A549 (cell line): ENCODE measurements around the gene IGHMBP2.

ENCODE experiments used
- BHLHE40 ChIP-seq: IDR thresholded peaks from 2 replicates; pipeline ENCODE4 v1.6.1; 2012; ENCODE audit warnings: low read depth, low read length, inconsistent platforms
- CHD2 ChIP-seq: fragments of 150-350 bp; IDR thresholded peaks from 2 replicates; pipeline ENCODE4 v1.6.1; 2014; ENCODE audit warnings: low read length; ENCODE audit not compliant: partially characterized antibody
- CTCF ChIP-seq: fragments of >200 bp; sonication (Bioruptor Twin); formaldehyde crosslinking; IDR thresholded peaks from 3 replicates; pipeline ENCODE4 v1.5.1; 2016
- EP300 ChIP-seq, 2 experiments: fragments of >200 bp; sonication (Bioruptor Twin); formaldehyde crosslinking; IDR thresholded peaks; 2 replicates in 1 of 2; 3 replicates in 1 of 2; pipeline ENCODE4 v1.6.1; 2016 to 2017
- HOXB13 ChIP-seq: fragments of 250-450 bp; sonication (Bioruptor Pico); IDR thresholded peaks from 2 replicates; pipeline ENCODE4 v1.5.0; 2020; ENCODE audit warnings: low read depth, mild to moderate bottlenecking, moderate library complexity
- MAZ ChIP-seq: fragments of 150-350 bp; IDR thresholded peaks from 2 replicates; pipeline ENCODE4 v1.6.1; 2014; ENCODE audit warnings: antibody characterized with exemption, low read depth, low read length, borderline replicate concordance
- POLR2A ChIP-seq: IDR thresholded peaks from 2 replicates; pipeline ENCODE4 v1.6.1; 2012; ENCODE audit warnings: mild to moderate bottlenecking, low read length
- RCOR1 ChIP-seq: fragments of 150-350 bp; IDR thresholded peaks from 2 replicates; pipeline ENCODE4 v1.6.1; 2014; ENCODE audit warnings: antibody characterized with exemption, low read length, low read depth
- RFX5 ChIP-seq: fragments of 450-650 bp; IDR thresholded peaks from 2 replicates; pipeline ENCODE4 v1.7.1; 2014; ENCODE audit warnings: antibody characterized with exemption, mild to moderate bottlenecking, moderate library complexity
- TF ChIP-seq, protein P1 (sequence below): fragments of 200-600 bp; sonication (generic); IDR thresholded peaks from 2 replicates; pipeline ENCODE4 v1.6.1; 2016; ENCODE audit warnings: antibody characterized with exemption, mild to moderate bottlenecking, moderate library complexity

- TF ChIP-seq, protein P1, sequence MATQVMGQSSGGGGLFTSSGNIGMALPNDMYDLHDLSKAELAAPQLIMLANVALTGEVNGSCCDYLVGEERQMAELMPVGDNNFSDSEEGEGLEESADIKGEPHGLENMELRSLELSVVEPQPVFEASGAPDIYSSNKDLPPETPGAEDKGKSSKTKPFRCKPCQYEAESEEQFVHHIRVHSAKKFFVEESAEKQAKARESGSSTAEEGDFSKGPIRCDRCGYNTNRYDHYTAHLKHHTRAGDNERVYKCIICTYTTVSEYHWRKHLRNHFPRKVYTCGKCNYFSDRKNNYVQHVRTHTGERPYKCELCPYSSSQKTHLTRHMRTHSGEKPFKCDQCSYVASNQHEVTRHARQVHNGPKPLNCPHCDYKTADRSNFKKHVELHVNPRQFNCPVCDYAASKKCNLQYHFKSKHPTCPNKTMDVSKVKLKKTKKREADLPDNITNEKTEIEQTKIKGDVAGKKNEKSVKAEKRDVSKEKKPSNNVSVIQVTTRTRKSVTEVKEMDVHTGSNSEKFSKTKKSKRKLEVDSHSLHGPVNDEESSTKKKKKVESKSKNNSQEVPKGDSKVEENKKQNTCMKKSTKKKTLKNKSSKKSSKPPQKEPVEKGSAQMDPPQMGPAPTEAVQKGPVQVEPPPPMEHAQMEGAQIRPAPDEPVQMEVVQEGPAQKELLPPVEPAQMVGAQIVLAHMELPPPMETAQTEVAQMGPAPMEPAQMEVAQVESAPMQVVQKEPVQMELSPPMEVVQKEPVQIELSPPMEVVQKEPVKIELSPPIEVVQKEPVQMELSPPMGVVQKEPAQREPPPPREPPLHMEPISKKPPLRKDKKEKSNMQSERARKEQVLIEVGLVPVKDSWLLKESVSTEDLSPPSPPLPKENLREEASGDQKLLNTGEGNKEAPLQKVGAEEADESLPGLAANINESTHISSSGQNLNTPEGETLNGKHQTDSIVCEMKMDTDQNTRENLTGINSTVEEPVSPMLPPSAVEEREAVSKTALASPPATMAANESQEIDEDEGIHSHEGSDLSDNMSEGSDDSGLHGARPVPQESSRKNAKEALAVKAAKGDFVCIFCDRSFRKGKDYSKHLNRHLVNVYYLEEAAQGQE, result no peak
- TF ChIP-seq RCOR1, result no peak
- no peak for TF ChIP-seq HOXB13
- TF ChIP-seq CTCF, result no peak
- no peak for TF ChIP-seq MAZ
- TF ChIP-seq EP300 (IDR thresholded peaks at IDR 0.05), result no peak
- TF ChIP-seq POLR2A, result no peak
- no peak for TF ChIP-seq BHLHE40
- no peak for TF ChIP-seq CHD2
- TF ChIP-seq RFX5, result no peak
Measured at GRCh38 chr11:68863553-68864265, 40.0 kb upstream of the IGHMBP2 start.
